CD4-positive, alpha-beta T cell (primary cell): ENCODE measurements around the gene CIZ1. TPM values are rescaled to one million over a fixed set of nuclear protein-coding genes. Genes with fewer than 3 reads are reported as not detected.

Experiments
- ATAC-seq: fragments of 200-7000 bp; cut with Tn5 transposase; one replicate; pipeline ENCODE4 v1.10.0; 2022; ENCODE audit warnings: mild to moderate bottlenecking; ENCODE audit not compliant: poor library complexity
- CTCF ChIA-PET: fragments of 350-600 bp; sonication (Branson Sonifier 250); formaldehyde crosslinking; loops from one replicate; lab custom pipeline; 2021; ENCODE audit warnings: antibody characterized with exemption, inconsistent platforms; lab: Charles Lee
- POLR2A ChIA-PET: fragments of 350-600 bp; sonication (Branson Sonifier 250); formaldehyde crosslinking; loops from one replicate; lab custom pipeline; 2021; ENCODE audit warnings: antibody characterized with exemption, inconsistent platforms; lab: Charles Lee
- DNase-seq, 14 experiments: peaks; one replicate each; pipeline ENCODE4 v3.0.0-alpha.2; 2013 to 2020; ENCODE audit warnings: mixed read lengths in 2 of 14
- H3K27ac ChIP-seq, 2 donors: one replicate each; pipeline versions ENCODE4 v1.5.1 to v1.7.0; 2013; ENCODE audit warnings: low read length in 2 of 2, low read depth in 1 of 2, mild to moderate bottlenecking in 1 of 2
- H3K27me3 ChIP-seq, 2 experiments: 1 replicate in 1 of 2; 2 replicates in 1 of 2; pipeline versions ENCODE4 v1.6.1 to v1.7.0; 2013; ENCODE audit warnings: low read length in 2 of 2, control low read depth in 1 of 2, mild to moderate bottlenecking in 1 of 2, moderate library complexity in 1 of 2; ENCODE audit not compliant: insufficient read depth in 2 of 2, control insufficient read depth in 1 of 2
- H3K36me3 ChIP-seq: one replicate; pipeline ENCODE4 v1.6.1; 2013; ENCODE audit warnings: low read length, control low read depth; ENCODE audit not compliant: insufficient read depth
- H3K4me1 ChIP-seq: one replicate; pipeline ENCODE4 v1.6.1; 2013; ENCODE audit warnings: low read length, control low read depth; ENCODE audit not compliant: insufficient read depth
- H3K4me3 ChIP-seq: one replicate; pipeline ENCODE4 v1.5.1; 2013; ENCODE audit warnings: mild to moderate bottlenecking, low read length, moderate library complexity
- H3K9me3 ChIP-seq, 2 experiments: 1 replicate in 1 of 2; 2 replicates in 1 of 2; pipeline versions ENCODE4 v1.6.1 to v1.7.0; 2013; ENCODE audit warnings: low read length in 2 of 2, mild to moderate bottlenecking in 2 of 2, control low read depth in 1 of 2, moderate library complexity in 1 of 2; ENCODE audit not compliant: control insufficient read depth in 1 of 2, insufficient read depth in 1 of 2
- H3K27ac Mint-ChIP-seq: one replicate; pipeline ENCODE4 v1.8.0; 2020; ENCODE audit warnings: mixed read lengths
- H3K27me3 Mint-ChIP-seq: one replicate; pipeline ENCODE4 v1.8.0; 2021; ENCODE audit warnings: mixed read lengths
- H3K36me3 Mint-ChIP-seq: one replicate; pipeline ENCODE4 v1.8.0; 2021; ENCODE audit warnings: low read depth, mixed read lengths
- H3K4me1 Mint-ChIP-seq: one replicate; pipeline ENCODE4 v1.8.0; 2021; ENCODE audit warnings: low read depth, mixed read lengths
- H3K4me3 Mint-ChIP-seq: one replicate; pipeline ENCODE4 v1.8.0; 2020; ENCODE audit warnings: mild to moderate bottlenecking, mixed read lengths
- H3K9me3 Mint-ChIP-seq: one replicate; pipeline ENCODE4 v1.8.0; 2020; ENCODE audit warnings: mixed read lengths
- CTCF ChIP-seq: fragments of 200-600 bp; IDR thresholded peaks from one replicate; pipeline ENCODE4 v1.8.0; 2022; ENCODE audit warnings: antibody characterized with exemption, mild to moderate bottlenecking
- intact Hi-C, 2 experiments: fragments of 100-400 bp; cut with DNase I in 1 of 2; cut with micrococcal nuclease in 1 of 2; formaldehyde crosslinking; loops; one replicate each; pipeline versions ENCODE4 v1.15.1 to v1.9.0; 2023 to 2025; cut with DNase I, micrococcal nuclease
- total RNA-seq, 174 experiments: library from RNA in 2 of 174; stranded (reverse) in 2 of 174; gene quantifications; one replicate each; pipeline ENCODE4 v1.2.3 and lab custom pipeline; 2021 to 2026

The CIZ1 gene
- total RNA-seq, 2 experiments from 2014 or later = 106 to 107 TPM

GRCh38 chr9:128226412-128226801 lies 35.0 kb upstream of the CIZ1 start:
- no peak overlapping the region for H3K27ac ChIP-seq
- no peaks in the 10 kb centered on the region for H3K36me3 ChIP-seq
- H3K9me3 ChIP-seq = no peaks in the 10 kb centered on the region
- DNase-seq (no peak), ATAC-seq (no peak)
- no peaks in the 10 kb centered on the region for H3K36me3 Mint-ChIP-seq
- no peak overlapping the region for H3K27ac Mint-ChIP-seq
- no peaks in the 10 kb centered on the region for H3K4me1 Mint-ChIP-seq
- POLR2A ChIA-PET = no interaction called here
- CTCF ChIA-PET = no interaction called here
- no peak overlapping the region for H3K4me3 Mint-ChIP-seq
- no peaks in the 10 kb centered on the region for H3K27me3 ChIP-seq
- H3K9me3 Mint-ChIP-seq = no peaks in the 10 kb centered on the region
- no peaks in the 10 kb centered on the region for H3K27me3 Mint-ChIP-seq
- no peaks in the 10 kb centered on the region for H3K4me1 ChIP-seq
- no peak overlapping the region for H3K4me3 ChIP-seq
- intact Hi-C loops = no loop called here
- no peak for TF ChIP-seq CTCF

- no peak for TF ChIP-seq CTCF
- intact Hi-C loops = no loop called here
- Histone ChIP-seq H3K9me3 (no peaks in the 10 kb centered on the region), H3K36me3 (no peaks in the 10 kb centered on the region), H3K4me1 (no peaks in the 10 kb centered on the region), H3K4me3 (no peak overlapping the region), H3K27me3 (no peaks in the 10 kb centered on the region), H3K27ac (no peak overlapping the region)
- ChIA-PET POLR2A (no interaction called here), CTCF (no interaction called here)
- no peaks in the 10 kb centered on the region for H3K9me3 Mint-ChIP-seq
- no peak for DNase-seq
- no peak for ATAC-seq
- no peak overlapping the region for H3K27ac Mint-ChIP-seq
- H3K27me3 Mint-ChIP-seq = no peaks in the 10 kb centered on the region
- H3K36me3 Mint-ChIP-seq = no peaks in the 10 kb centered on the region
- no peak overlapping the region for H3K4me3 Mint-ChIP-seq
- no peaks in the 10 kb centered on the region for H3K4me1 Mint-ChIP-seq
These were observed 34.5 kb upstream of the CIZ1 start for GRCh38 chr9:128225770-128226411.

- ATAC-seq (no peak), DNase-seq (no peak)
- Mint-ChIP-seq H3K36me3 (no peaks in the 10 kb centered on the region), H3K27ac (no peak overlapping the region), H3K9me3 (no peaks in the 10 kb centered on the region), H3K4me1 (no peaks in the 10 kb centered on the region), H3K4me3 (no peak overlapping the region), H3K27me3 (no peaks in the 10 kb centered on the region)
- TF ChIP-seq CTCF = no peak
- Histone ChIP-seq H3K27ac (no peak overlapping the region), H3K36me3 (no peaks in the 10 kb centered on the region), H3K4me3 (no peak overlapping the region), H3K27me3 (no peaks in the 10 kb centered on the region), H3K4me1 (no peaks in the 10 kb centered on the region), H3K9me3 (no peaks in the 10 kb centered on the region)
- ChIA-PET POLR2A (no interaction called here), CTCF (no interaction called here)
- intact Hi-C loops = no loop called here
These were observed 33.5 kb upstream of the CIZ1 start for GRCh38 chr9:128224877-128225276.
